Embryonic facial prominence (tissue), 1 donor: ENCODE results near the gene KCNH2.
"Not testable (repeated sequence)": the region's sequence is repeated elsewhere in the genome, so short reads cannot be mapped to it uniquely, and the experiment has no call there.

ENCODE experiments used
- DNase-seq: peaks from one replicate; pipeline ENCODE4 v3.0.0-alpha.2; 2016; ENCODE audit errors: extremely low spot score

Gene KCNH2

DNA sequence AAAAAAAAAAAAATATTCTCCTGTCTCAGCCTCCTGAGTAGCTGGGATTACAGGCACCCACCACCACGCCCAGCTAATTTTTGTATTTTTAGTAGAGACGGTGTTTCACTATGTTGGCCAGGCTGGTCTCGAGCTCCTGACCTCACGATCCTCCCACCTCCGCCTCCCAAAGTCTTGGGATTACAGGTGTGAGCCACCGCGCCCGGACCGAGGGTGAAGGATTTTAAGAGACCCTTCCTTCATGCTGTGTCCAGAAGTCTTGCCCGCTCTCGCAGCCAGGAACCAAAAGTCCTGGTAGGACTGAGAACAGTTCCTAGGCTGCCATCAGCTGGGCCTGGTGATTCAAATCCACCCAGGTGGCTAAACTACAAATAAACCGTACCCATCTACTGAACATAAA, 33.5 kb upstream of the KCNH2 start:
- DNase-seq = not testable (repeated sequence)

- DNase-seq = no peak
These were observed 32.9 kb upstream of the KCNH2 start for GRCh38 chr7:151011097-151011409.

GRCh38 chr7:151010307-151011096, 32.4 kb upstream of the KCNH2 start:
- no peak for DNase-seq

GRCh38 chr7:151010037-151010306, 31.9 kb upstream of the KCNH2 start:
- no peak for DNase-seq

- no peak for DNase-seq
These were observed 31.4 kb upstream of the KCNH2 start for GRCh38 chr7:151009327-151010036.

DNA sequence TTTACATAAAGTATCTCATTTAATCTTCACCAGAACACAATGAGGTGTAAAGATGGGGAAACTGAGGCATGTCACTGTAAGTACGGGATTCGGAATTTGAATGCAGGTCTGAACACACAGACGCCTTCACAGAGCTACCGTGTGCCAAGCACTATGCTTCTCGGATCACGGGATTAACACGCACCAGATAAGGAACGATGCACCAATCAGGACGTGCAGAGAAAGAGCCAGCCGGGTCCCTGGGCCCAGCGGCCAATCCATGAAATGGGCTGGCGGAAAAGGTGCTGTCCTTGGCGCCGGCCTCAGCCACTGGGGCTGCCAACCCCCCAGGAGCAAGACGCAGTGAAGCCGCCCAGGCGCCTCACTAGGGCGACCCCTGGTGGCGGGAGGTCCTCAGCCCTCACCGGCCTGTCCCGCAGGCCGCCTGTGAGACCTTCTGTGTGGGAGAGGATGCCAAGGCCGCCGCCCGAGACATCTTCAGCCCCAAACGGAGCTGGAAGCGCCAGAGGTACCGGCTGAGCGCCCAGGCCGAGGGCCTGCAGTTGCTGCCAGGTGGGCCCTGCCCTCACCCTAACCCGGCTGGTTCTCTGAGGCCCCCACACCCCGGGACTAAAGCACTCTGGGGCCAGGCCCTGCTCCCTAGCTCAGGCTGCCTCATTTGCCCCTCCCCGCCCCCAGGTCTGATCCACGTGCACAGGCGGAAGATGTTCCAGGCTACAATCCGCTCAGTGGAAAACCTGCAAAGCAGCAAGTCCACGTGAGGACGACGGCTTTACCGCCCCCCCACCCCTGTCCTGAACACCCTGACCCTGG, 30.6 kb upstream of the KCNH2 start:
- DNase-seq = no peak

DNA sequence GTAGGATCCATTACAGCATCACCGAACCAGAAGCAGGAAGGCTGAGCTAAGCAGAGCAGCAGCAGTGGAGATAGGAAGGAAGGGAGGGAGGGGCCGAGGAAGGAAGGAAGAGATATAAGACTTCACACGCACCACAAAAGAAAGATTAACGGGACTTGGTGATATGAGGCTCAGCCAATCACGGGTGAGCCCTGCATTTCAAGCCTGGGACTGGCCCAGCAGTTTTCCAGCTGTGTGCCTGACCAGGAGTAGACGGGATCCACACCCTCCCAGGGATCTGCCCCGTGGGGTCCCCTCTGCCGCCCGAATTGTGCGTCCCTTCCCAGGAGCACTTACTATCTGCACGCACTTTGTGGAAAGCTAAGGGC, 30.0 kb upstream of the KCNH2 start:
- no peak for DNase-seq

GRCh38 chr7:151007469-151007898, 29.4 kb upstream of the KCNH2 start:
- no peak for DNase-seq

DNA sequence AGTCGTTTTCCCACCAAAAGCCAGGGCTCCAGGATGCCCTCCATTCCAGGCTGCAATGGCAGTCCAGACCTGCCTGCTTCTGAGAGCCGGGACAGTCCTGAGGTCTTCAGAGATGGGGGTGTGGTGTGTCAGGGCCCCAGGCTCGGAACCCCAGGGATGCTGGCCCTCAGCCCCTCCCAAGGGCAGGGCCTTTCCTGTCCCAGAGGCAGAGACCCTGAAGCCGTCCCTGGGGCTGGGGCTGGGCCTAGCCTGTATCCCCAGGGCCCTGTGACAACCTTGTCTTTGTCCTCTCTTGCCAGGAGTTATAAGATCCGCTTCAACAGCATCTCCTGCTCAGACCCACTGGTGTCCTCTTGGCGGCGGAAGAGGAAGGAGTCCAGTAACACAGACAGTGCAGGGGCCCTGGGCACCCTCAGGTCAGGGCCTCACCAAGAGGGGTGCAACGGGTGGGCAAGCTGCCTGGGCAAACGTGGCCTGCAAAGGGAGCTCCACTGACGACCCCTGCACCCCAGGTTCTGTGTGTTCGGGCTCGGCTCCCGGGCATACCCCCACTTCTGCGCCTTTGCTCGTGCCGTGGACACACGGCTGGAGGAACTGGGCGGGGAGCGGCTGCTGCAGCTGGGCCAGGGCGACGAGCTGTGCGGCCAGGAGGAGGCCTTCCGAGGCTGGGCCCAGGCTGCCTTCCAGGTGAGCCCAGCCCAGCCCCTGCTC, 28.6 kb upstream of the KCNH2 start:
- no peak for DNase-seq

- no peak for DNase-seq
These were observed 27.4 kb upstream of the KCNH2 start for GRCh38 chr7:151005566-151005965.

GRCh38 chr7:151003572-151003971, 25.5 kb upstream of the KCNH2 start:
- DNase-seq = no peak

- no peak for DNase-seq
These were observed 23.4 kb upstream of the KCNH2 start for GRCh38 chr7:151001546-151001945.

GRCh38 chr7:151000897-151001495, 22.9 kb upstream of the KCNH2 start:
- DNase-seq = no peak

DNA sequence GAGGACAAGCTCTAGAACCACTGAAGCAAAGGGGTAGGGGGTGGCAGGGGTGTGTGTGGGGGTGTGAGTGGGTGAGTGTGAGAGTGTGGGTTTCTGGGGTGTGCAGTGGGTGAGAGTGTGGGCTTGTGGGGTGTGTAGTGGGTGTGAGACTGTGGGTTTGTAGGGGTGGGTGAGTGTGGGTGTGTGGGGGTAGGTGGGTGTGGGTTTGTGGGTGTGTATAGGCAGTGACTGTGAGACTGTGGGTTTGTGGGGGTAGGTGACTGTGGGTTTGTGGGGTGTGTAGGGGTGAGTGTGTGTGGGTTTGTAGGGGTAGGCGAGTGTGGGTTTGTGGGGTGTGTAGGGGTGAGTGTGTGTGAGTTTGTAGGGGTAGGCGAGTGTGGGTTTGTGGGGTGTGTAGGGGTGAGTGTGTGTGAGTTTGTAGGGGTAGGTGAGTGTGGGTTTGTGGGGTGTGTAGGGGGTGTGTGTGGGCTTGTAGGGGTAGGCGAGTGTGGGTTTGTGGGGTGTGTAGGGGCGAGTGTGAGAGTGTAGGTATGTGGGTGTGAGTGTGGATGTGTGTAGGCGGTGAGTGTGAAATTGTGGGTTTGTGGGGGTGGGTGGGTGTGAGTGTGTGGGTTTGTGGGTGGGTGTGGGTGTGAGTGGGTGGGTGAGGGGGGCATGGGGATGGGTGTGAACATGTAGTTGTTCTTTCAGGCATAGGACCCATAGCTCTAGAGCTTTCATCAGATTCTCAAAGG, 21.5 kb upstream of the KCNH2 start:
- no peak for DNase-seq

GRCh38 chr7:150999001-150999400, 20.9 kb upstream of the KCNH2 start:
- DNase-seq = no peak

DNA sequence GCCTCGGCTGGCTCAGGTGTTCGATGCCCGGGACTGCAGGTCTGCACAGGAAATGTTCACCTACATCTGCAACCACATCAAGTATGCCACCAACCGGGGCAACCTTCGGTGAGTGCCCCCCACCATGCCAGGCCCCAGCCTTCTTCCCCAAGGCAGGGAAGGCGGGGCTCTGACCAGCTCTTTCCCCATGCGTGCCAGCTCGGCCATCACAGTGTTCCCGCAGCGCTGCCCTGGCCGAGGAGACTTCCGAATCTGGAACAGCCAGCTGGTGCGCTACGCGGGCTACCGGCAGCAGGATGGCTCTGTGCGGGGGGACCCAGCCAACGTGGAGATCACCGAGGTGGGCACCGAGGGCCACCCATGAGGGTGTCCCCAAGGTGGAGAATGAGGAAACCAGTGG, 20.2 kb upstream of the KCNH2 start:
- DNase-seq = no peak

DNA sequence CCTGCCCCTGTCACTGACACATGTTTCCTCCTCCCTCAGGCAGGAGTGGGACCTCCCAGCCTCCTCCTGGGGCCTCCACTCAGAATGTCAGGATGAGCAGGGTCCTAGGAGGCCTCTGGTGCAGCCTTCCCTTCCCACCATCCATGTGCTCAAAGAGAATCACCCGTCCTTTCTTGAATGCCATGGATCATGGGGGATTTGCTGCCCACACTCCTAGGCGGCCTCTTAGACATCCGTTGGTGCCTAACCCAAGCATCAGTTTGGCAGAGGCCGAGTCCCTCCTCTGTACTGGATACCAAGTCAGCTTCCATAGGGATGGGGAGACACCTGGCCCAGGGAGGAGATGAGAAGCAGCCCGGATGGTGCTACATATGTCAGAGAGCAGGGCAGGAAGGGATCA, 19.7 kb upstream of the KCNH2 start:
- DNase-seq = no peak

- no peak for DNase-seq
These were observed 19.0 kb upstream of the KCNH2 start for GRCh38 chr7:150997075-150997511.

DNA sequence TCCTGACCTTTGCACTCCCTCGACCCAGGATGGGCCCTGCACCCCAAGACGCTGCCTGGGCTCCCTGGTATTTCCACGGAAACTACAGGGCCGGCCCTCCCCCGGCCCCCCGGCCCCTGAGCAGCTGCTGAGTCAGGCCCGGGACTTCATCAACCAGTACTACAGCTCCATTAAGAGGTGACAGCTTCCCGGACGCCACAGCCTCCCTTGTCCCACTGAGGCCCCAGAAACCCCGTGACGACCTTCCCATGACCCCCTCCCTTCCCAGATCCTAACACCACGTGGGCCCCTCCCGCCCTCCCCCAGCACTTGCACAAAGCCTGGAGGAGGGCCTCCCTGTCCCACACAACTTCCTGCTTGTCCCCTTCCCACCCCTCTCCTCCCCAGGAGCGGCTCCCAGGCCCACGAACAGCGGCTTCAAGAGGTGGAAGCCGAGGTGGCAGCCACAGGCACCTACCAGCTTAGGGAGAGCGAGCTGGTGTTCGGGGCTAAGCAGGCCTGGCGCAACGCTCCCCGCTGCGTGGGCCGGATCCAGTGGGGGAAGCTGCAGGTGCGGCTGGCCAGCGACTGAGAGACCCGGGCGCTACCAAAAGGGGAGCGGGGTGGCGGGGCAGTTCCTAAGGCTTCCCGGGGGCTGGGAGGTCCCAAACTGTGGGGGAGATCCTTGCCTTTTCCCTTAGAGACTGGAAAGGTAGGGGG, 18.4 kb upstream of the KCNH2 start:
- no peak for DNase-seq

GRCh38 chr7:150994838-150995510, 16.9 kb upstream of the KCNH2 start:
- DNase-seq = no peak
